Liver (tissue), 3 donors: ENCODE data around the gene NECTIN1.

Experiments used
- CTCF ChIP-seq: fragments of 150-350 bp; IDR thresholded peaks from 2 replicates; pipeline ENCODE4 v1.5.1; 2017; ENCODE audit warnings: improper control_type of control experiment, low read depth, low read length; ENCODE audit not compliant: missing input control
- FOXA1 ChIP-seq: IDR thresholded peaks from 2 replicates; pipeline ENCODE4 v1.6.1; 2016; ENCODE audit warnings: antibody characterized with exemption
- HNF4G ChIP-seq: IDR thresholded peaks from 2 replicates; pipeline ENCODE4 v1.6.1; 2016; ENCODE audit warnings: antibody characterized with exemption
- JUND ChIP-seq, 2 donors: IDR thresholded peaks; 2 replicates each; pipeline ENCODE4 v1.6.1; 2016; ENCODE audit warnings: antibody characterized with exemption in 2 of 2
- MAX ChIP-seq: IDR thresholded peaks from 2 replicates; pipeline ENCODE4 v1.6.1; 2016; ENCODE audit warnings: antibody characterized with exemption
- RAD21 ChIP-seq, 2 donors: IDR thresholded peaks; 2 replicates each; pipeline ENCODE4 v1.6.1; 2016; ENCODE audit warnings: antibody characterized with exemption in 2 of 2, mild to moderate bottlenecking in 2 of 2
- SP1 ChIP-seq: IDR thresholded peaks from 2 replicates; pipeline ENCODE4 v1.6.1; 2018; ENCODE audit warnings: antibody characterized with exemption, mild to moderate bottlenecking
- donor health status: healthy.
- donor health status: healthy.

GRCh38 chr11:119706887-119707286 is 22.1 kb downstream of the NECTIN1 start:
- TF ChIP-seq RAD21 (IDR thresholded peaks at IDR 0.05) (no peak), CTCF (peak; percentile 2), MAX (no peak), SP1 (no peak), JUND (IDR thresholded peaks at IDR 0.05) (no peak), HNF4G (no peak), FOXA1 (no peak)
